ENCODE data around the gene AKNAD1.
A peak's percentile ranks its signal among the peaks of the same experiment; 100 is the strongest.

Gene AKNAD1

GRCh38 chr1:108830119-108831008 is 26.5 kb downstream of the AKNAD1 start:
- peak; percentile 93 for DNase-seq (ENCODE audit: low read depth)

- no peak for DNase-seq (ENCODE audit: low read depth)
Measured at GRCh38 chr1:108829498-108829916, 27.4 kb downstream of the AKNAD1 start.

DNA sequence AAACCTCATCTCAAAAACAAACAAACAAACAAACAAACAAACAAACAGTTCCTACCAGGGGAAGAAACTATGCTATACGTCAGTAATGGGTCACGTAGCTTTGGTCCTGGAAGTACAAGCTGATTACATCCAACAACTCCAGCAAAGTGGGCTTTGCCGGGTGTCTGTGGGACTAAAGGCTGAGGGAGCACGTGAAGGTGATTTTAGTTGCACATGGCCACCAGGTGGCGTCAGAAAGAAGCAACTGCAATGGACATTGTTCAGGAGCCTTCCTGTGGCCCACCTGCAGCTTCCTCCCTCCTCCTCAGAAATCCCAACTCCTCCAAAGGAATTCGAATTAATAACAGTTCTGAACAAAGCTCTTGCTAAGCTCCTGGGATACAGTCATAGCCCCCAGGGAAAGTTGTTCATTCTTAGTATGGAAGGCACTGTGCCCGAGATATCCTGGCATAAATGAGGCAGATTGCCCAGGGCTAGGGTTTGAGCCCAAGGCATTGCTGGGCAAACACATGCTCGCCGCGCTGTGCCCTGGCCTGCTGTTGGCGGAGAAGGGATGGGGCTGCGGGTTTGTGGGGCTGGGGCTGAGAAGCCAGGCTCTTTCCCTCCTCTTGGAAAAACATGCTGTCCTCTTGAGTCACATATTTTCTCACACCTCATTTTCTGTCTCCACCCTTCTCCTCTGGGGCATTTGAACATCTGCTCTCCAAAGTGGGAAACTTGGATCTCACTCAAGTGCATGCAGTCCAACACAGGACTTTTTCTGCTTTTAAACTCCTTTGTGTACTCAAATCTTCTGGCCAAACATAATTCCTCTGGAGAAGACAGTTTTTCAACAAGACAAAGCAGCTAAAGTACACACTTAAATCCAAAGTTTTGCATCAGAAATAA is 28.6 kb downstream of the AKNAD1 start:
- DNase-seq (ENCODE audit: low read depth): peak; percentile 50

DNA sequence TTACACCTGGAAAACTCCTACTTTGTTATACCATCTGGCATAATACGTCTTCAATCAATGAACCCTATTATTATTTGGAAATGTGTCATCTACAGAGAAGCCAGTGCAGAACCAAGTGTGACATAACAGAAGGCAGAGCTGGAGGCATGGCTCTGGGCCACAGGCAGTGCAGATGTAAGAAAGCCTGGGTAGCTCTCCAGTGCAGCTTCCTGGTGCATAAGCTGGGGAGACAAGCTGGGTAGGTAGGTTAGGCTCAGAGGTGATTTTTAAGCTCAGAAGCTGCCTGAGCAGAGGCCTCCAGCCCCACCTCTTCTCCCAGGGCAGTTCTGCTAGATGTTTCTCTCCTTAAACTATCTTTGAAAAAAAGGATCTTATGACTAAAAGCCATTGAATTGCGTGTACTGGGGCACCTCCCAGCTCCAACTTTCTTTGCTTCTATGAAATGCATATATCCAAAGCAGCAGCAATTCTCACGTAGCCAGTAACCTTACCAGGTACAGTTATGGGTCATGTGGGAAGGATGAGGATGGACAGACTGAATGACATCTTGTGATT is 30.7 kb downstream of the AKNAD1 start:
- no peak for DNase-seq (ENCODE audit: low read depth)

GRCh38 chr1:108824051-108824450 is 32.8 kb downstream of the AKNAD1 start:
- DNase-seq (ENCODE audit: low read depth): no peak

DNA sequence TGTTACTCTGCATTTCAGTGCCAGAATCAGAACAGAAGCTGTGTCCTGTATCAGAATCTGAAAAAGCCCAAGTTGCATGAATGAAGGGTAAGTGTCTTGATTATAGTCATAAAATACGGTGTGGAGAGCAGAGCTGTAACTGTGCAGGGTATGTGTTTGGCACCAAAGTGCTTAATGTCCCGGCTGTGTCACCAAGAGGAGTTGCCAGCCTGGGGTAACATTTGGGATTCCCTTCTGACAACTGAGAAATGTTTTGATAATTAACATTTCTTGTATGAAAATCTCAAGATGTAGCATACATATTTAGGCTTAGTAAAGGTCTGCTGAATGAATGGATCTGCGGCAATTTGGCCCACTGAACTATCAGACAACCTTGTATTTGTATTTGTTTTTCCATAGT is 33.3 kb downstream of the AKNAD1 start:
- DNase-seq (ENCODE audit: low read depth): no peak

GRCh38 chr1:108819878-108820277 is 37.0 kb downstream of the AKNAD1 start:
- no peak for DNase-seq (ENCODE audit: low read depth)

DNA sequence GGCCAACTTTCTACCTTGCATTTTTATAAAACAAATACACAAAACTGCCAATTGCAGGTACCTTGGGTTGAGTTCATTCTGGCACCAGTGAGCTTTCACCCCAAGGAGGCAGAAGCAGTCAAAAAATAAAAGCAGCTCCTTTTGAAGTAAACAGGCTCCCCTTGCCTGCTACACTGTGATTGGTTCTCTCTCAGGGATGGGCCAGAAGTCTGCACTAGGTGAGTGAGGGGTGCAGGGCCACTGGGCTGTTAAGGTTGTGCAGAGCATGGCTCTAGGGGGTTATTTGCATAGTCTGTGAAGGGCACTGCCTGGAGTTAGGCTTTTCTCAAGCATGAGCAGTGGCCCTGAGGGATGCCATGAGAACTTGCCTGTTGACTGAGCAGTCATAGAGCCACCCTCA is 39.1 kb downstream of the AKNAD1 start:
- DNase-seq (ENCODE audit: low read depth): no peak

DNA sequence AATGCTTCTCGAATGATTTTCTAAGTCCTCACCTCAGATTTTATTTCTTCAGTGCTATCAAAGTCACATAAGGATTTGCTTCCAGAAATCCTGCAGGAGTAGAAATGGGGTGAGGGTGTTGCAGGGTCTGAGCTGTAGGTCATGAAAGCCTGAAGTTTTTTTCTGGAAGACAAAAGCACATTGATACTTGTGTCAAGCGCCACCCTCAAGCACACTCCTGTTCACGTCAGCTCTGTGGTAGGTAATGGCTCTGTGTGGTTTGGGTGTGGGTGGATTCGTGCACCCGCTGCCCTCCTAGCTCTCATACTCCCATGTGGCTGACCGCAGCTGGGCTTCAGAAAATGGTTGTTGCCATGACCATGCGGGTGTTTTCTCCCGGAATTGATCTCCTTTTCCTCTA is 39.9 kb downstream of the AKNAD1 start:
- peak; percentile 60 for DNase-seq (ENCODE audit: low read depth)

DNA sequence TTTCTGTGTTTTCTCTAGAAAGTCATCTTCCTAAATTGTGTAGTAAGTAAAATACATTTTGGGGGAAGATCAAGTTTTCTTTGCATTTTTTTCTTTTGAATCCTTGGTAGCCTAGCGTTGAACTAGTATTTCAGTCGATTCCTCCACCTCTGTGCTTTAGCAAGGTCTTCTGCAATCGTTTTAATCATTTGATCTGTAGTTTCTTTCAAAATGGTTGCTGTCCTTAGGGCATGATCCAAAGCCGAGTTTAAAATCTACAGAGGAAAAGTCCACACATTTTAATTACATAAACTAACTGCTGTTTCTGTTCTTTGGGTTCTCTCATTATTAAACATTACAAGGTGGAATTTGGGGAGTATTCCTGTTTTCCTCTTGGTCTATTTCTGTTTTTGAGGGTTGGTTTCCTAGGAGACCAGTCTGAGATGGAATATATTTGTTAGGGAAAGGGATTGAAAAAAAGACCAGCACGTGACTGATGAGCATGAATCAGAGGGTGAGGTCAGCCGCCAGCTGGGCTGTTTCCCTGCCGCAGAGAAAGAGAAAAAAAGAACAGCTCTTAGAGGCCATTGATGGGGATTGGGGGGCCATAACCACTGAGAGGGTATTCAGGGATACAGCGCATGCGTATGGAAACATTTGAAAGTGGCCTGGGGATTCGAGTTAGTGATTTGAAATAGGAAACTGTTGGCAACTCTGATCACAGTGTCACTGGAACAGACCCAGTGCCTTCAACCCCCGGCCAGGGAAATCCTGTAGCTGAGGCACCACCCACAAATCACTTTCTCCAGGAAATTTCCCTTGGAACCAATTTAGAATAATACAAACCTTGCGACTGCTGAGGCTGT is 40.6 kb downstream of the AKNAD1 start:
- DNase-seq (ENCODE audit: low read depth): peak; percentile 87

GRCh38 chr1:108815566-108815965 is 41.3 kb downstream of the AKNAD1 start:
- DNase-seq (ENCODE audit: low read depth): no peak

GRCh38 chr1:108814343-108815125 is 42.4 kb downstream of the AKNAD1 start:
- DNase-seq (ENCODE audit: low read depth): peak; percentile 30

- no peak for DNase-seq (ENCODE audit: low read depth)
Measured at GRCh38 chr1:108813326-108813725, 43.6 kb downstream of the AKNAD1 start.

DNA sequence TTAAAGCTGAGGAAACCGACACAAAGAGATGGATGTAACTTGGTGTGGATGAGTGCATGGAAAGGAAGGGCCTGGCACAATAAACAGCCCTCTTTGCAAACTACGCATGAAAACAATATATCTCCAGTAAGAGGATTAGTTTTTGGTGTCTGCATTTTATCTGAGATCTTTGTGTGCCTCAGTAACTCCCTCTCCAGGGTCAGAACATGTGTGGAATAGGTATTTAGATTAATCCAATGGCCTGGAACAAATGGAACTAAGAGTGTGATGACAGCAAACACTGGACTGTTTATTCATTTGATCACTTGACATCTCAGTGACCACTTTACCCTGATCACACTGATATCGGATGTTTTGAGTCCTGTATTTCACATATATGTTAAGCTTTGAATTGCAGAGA is 45.3 kb downstream of the AKNAD1 start:
- DNase-seq (ENCODE audit: low read depth): no peak

- DNase-seq (ENCODE audit: low read depth): no peak
Measured at GRCh38 chr1:108808438-108808837, 48.5 kb downstream of the AKNAD1 start.

GRCh38 chr1:108803548-108803947 is 53.3 kb downstream of the AKNAD1 start:
- no peak for DNase-seq (ENCODE audit: low read depth)

GRCh38 chr1:108801101-108801500 is 55.8 kb downstream of the AKNAD1 start:
- DNase-seq (ENCODE audit: low read depth): no peak

DNA sequence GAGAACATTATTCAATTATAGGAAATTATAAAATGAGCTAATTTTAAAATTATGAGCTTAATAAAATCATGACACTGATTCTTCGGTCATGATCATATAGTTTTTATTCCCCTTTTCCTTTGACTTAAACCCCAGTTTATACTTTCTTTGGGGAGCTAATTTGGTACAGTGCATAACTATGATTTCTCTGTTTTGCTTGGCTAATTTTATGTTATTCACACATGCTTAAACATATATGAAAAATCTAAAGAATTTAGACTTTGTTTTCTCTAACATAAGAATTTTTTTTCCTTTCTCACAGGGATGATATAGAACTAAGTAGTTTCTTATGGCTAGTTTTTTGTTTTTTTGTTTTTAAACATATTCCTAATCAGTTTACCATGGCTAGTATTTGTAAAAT is 57.9 kb downstream of the AKNAD1 start:
- no peak for DNase-seq (ENCODE audit: low read depth)

- no peak for DNase-seq (ENCODE audit: low read depth)
Measured at GRCh38 chr1:108792420-108792819, 64.5 kb downstream of the AKNAD1 start.

DNA sequence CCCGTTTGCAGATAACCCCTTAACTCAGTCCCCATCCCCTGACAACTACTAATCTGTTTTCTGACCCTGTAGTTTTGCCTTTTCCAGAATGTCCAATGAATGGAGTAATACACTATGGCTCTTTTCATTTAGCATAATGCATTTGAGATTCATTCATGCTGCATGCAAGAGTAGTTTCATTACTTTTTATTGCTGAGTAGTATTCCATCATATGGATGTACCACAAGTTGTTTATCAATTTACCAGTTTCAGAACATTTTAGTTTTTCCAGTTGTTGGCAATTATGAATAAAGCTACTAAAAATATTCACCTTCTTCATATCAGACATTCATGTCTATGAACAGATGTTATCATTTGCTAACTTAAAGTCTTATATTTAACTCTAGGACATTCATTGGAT is 65.1 kb downstream of the AKNAD1 start:
- DNase-seq (ENCODE audit: low read depth): no peak

DNA sequence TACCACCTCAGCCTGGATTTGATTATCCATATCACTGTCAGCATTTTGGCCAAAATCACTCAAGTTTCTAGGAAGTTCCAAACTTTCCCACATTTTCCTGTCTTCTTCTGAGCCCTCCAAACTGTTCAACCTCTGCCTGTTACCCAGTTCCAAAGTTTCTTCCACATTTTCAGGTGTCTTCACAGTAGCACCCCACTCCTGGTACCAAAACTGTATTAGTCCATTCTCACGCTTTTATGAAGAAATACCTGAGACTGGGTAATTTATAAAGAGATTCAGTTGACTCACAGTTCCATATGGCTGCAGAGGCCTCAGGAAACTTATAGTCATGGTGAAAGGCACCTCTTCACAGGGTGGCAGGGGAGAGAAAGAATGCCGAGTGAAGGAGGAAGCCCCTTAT is 71.0 kb downstream of the AKNAD1 start:
- no peak for DNase-seq (ENCODE audit: low read depth)

Data from GM04503 (cell line).